Activated CD4-positive, alpha-beta memory T cell treated with anti-CD3 and anti-CD28 coated beads, Interleukin-2, amount 10 ng/mL, durations not matched to agents 7 days and 5 days (primary cell): ENCODE data around the gene ALDH16A1. TPM values are rescaled to one million over a fixed set of nuclear protein-coding genes. Genes with fewer than 3 reads are reported as not detected.

Source experiments
- CTCF ChIA-PET: fragments of 350-600 bp; sonication (Branson Sonifier 250); formaldehyde crosslinking; loops from one replicate; lab custom pipeline; 2021; ENCODE audit warnings: antibody characterized with exemption, inconsistent platforms; lab: Charles Lee
- POLR2A ChIA-PET: fragments of 350-600 bp; sonication (Branson Sonifier 250); formaldehyde crosslinking; loops from one replicate; lab custom pipeline; 2021; ENCODE audit warnings: antibody characterized with exemption; lab: Charles Lee
- DNase-seq: peaks from one replicate; pipeline ENCODE4 v3.0.0-alpha.2; 2020
- H3K27ac Mint-ChIP-seq: one replicate; pipeline ENCODE4 v1.8.0; 2021; ENCODE audit warnings: mild to moderate bottlenecking, mixed read lengths
- H3K27me3 Mint-ChIP-seq: one replicate; pipeline ENCODE4 v1.8.0; 2021; ENCODE audit warnings: mixed read lengths
- H3K36me3 Mint-ChIP-seq: one replicate; pipeline ENCODE4 v1.8.0; 2021; ENCODE audit warnings: low read depth, mixed read lengths
- H3K4me1 Mint-ChIP-seq: one replicate; pipeline ENCODE4 v1.8.0; 2021; ENCODE audit warnings: mixed read lengths
- H3K4me3 Mint-ChIP-seq: one replicate; pipeline ENCODE4 v1.8.0; 2021; ENCODE audit warnings: mild to moderate bottlenecking, mixed read lengths
- H3K9me3 Mint-ChIP-seq: one replicate; pipeline ENCODE4 v1.8.0; 2021; ENCODE audit warnings: mixed read lengths
- total RNA-seq, 2 experiments: library from RNA; stranded (reverse); gene quantifications; one replicate each; pipeline ENCODE4 v1.2.3, GENCODE V29; 2021

The ALDH16A1 gene
- 10 to 100 TPM; 34.1 to 36.6 TPM for total RNA-seq

GRCh38 chr19:49453013-49453756 lies at the start of gene ALDH16A1:
Gene ALDH16A1, plus strand, starts transcription at chr19:49453225. Its CDS starts 107 bp downstream, at chr19:49453332.
- POLR2A ChIA-PET, result interaction anchor here (0.6 to 6.8 kb wide), 21 partner anchors 9 to 460 kb away, joined by 3 to 192 read pairs (median 4); partner anchors contain the start of genes FLT3LG, GYS1, RPL13A and RPS11
- Mint-ChIP-seq H3K9me3 (no peaks in the 10 kb centered on the region), H3K27ac (peak within 1 kb of the TSS; percentile 100), H3K36me3 (peaks cover 44% of the 10 kb centered on the region), H3K4me3 (peak within 1 kb of the TSS; percentile 99), H3K4me1 (peaks cover 71% of the 10 kb centered on the region), H3K27me3 (no peaks in the 10 kb centered on the region)
- CTCF ChIA-PET, result interaction anchor here (0.6 to 10.1 kb wide), 7 partner anchors 14 to 460 kb away, joined by 3 to 159 read pairs (median 6); partner anchors contain the start of genes FLT3LG, GYS1 and RUVBL2
- peak; percentile 98 for DNase-seq

- Mint-ChIP-seq H3K4me3 (no peak overlapping the region), H3K9me3 (no peaks in the 10 kb centered on the region), H3K27me3 (peaks cover 4% of the 10 kb centered on the region), H3K36me3 (no peaks in the 10 kb centered on the region), H3K27ac (no peak overlapping the region), H3K4me1 (peaks cover 20% of the 10 kb centered on the region)
- ChIA-PET CTCF (interaction anchor here (0.9 kb wide), 1 partner anchor 12 kb away, joined by 3 read pairs; no protein-coding TSS in a partner anchor), POLR2A (interaction anchor here (1.4 kb wide), 1 partner anchor 10 kb away, joined by 3 read pairs; no protein-coding TSS in a partner anchor)
- no peak for DNase-seq
Observed at GRCh38 chr19:49403404-49404187, 49.4 kb upstream of the ALDH16A1 start.

- no peaks in the 10 kb centered on the region for H3K36me3 Mint-ChIP-seq
- H3K4me3 Mint-ChIP-seq, result no peak overlapping the region
- no peak for DNase-seq
- no peaks in the 10 kb centered on the region for H3K27me3 Mint-ChIP-seq
- no peak overlapping the region for H3K27ac Mint-ChIP-seq
- peaks cover 49% of the 10 kb centered on the region for H3K4me1 Mint-ChIP-seq
- ChIA-PET POLR2A (interaction anchor here (2.0 kb wide), 1 partner anchor 19 kb away, joined by 6 read pairs; no protein-coding TSS in a partner anchor), CTCF (interaction anchor here (1.0 to 2.1 kb wide), 2 partner anchors 15 to 414 kb away, joined by 3 to 9 read pairs; partner anchors contain the start of genes GYS1 and RUVBL2)
- no peaks in the 10 kb centered on the region for H3K9me3 Mint-ChIP-seq
Observed at GRCh38 chr19:49407079-49407478, 45.9 kb upstream of the ALDH16A1 start.

GRCh38 chr19:49407482-49408015 lies 45.5 kb upstream of the ALDH16A1 start:
- H3K36me3 Mint-ChIP-seq, result no peaks in the 10 kb centered on the region
- no peaks in the 10 kb centered on the region for H3K9me3 Mint-ChIP-seq
- H3K27ac Mint-ChIP-seq, result no peak overlapping the region
- peaks cover 54% of the 10 kb centered on the region for H3K4me1 Mint-ChIP-seq
- H3K27me3 Mint-ChIP-seq, result no peaks in the 10 kb centered on the region
- ChIA-PET CTCF (interaction anchor here (4.8 kb wide), 1 partner anchor 16 kb away, joined by 24 read pairs; no protein-coding TSS in a partner anchor), POLR2A (interaction anchor here (2.0 to 2.5 kb wide), 2 partner anchors 11 to 19 kb away, joined by 6 to 18 read pairs; no protein-coding TSS in a partner anchor)
- no peak overlapping the region for H3K4me3 Mint-ChIP-seq
- no peak for DNase-seq

GRCh38 chr19:49408816-49409440 lies 44.1 kb upstream of the ALDH16A1 start:
- CTCF ChIA-PET, result interaction anchor here (0.8 to 4.8 kb wide), 6 partner anchors 17 to 107 kb away, joined by 3 to 24 read pairs (median 6); partner anchors contain the start of gene FLT3LG

GRCh38 chr19:49409441-49410029 lies 43.5 kb upstream of the ALDH16A1 start:
- peaks cover 55% of the 10 kb centered on the region for H3K4me1 Mint-ChIP-seq
- POLR2A ChIA-PET, result interaction anchor here (0.6 to 2.5 kb wide), 13 partner anchors 9 to 184 kb away, joined by 3 to 18 read pairs (median 4); partner anchors contain the start of genes ALDH16A1, GFY, PIH1D1 and RPS11
- DNase-seq, result peak; percentile 58

More at GRCh38 chr19:49408816-49409440, 44.1 kb upstream of the ALDH16A1 start:
- Mint-ChIP-seq H3K9me3 (no peaks in the 10 kb centered on the region), H3K36me3 (no peaks in the 10 kb centered on the region), H3K27ac (peak overlapping the region; percentile 91), H3K4me3 (peak overlapping the region; percentile 66), H3K4me1 (peaks cover 55% of the 10 kb centered on the region), H3K27me3 (no peaks in the 10 kb centered on the region)
- no peak for DNase-seq
- POLR2A ChIA-PET, result interaction anchor here (1.1 to 2.5 kb wide), 11 partner anchors 10 to 183 kb away, joined by 3 to 18 read pairs (median 5); partner anchors contain the start of genes ALDH16A1, GFY, PIH1D1 and RPS11

GRCh38 chr19:49411681-49412326 lies 41.2 kb upstream of the ALDH16A1 start:
- POLR2A ChIA-PET, result interaction anchor here (1.0 to 1.3 kb wide), 2 partner anchors 20 to 59 kb away, joined by 3 to 4 read pairs; no protein-coding TSS in a partner anchor
- no peaks in the 10 kb centered on the region for H3K9me3 Mint-ChIP-seq
- peak overlapping the region; percentile 29 for H3K27ac Mint-ChIP-seq
- H3K36me3 Mint-ChIP-seq, result no peaks in the 10 kb centered on the region
- H3K4me3 Mint-ChIP-seq, result no peak overlapping the region
- H3K27me3 Mint-ChIP-seq, result peaks cover 7% of the 10 kb centered on the region
- CTCF ChIA-PET, result interaction anchor here (1.2 to 4.8 kb wide), 6 partner anchors 7 to 57 kb away, joined by 3 to 24 read pairs (median 4); no protein-coding TSS in a partner anchor
- DNase-seq, result no peak
- H3K4me1 Mint-ChIP-seq, result peaks cover 53% of the 10 kb centered on the region

More at GRCh38 chr19:49409441-49410029, 43.5 kb upstream of the ALDH16A1 start:
- Mint-ChIP-seq H3K36me3 (no peaks in the 10 kb centered on the region), H3K27me3 (no peaks in the 10 kb centered on the region), H3K27ac (peak overlapping the region; percentile 91), H3K4me3 (peak overlapping the region; percentile 66), H3K9me3 (no peaks in the 10 kb centered on the region)
- CTCF ChIA-PET, result interaction anchor here (0.7 to 4.8 kb wide), 7 partner anchors 18 to 108 kb away, joined by 3 to 24 read pairs (median 5); partner anchors contain the start of gene FLT3LG

- Mint-ChIP-seq H3K4me3 (no peak overlapping the region), H3K27me3 (peaks cover 18% of the 10 kb centered on the region), H3K36me3 (no peaks in the 10 kb centered on the region), H3K9me3 (no peaks in the 10 kb centered on the region), H3K27ac (no peak overlapping the region), H3K4me1 (peaks cover 41% of the 10 kb centered on the region)
- CTCF ChIA-PET, result no interaction called here
- DNase-seq, result no peak
- POLR2A ChIA-PET, result interaction anchor here (1.4 kb wide), 1 partner anchor 22 kb away, joined by 4 read pairs; no protein-coding TSS in a partner anchor
Observed at GRCh38 chr19:49413348-49413747, 39.7 kb upstream of the ALDH16A1 start.

- ChIA-PET CTCF (no interaction called here), POLR2A (interaction anchor here (1.4 kb wide), 1 partner anchor 22 kb away, joined by 4 read pairs; no protein-coding TSS in a partner anchor)
- Mint-ChIP-seq H3K4me3 (no peak overlapping the region), H3K36me3 (no peaks in the 10 kb centered on the region), H3K27ac (no peak overlapping the region), H3K4me1 (peaks cover 31% of the 10 kb centered on the region), H3K27me3 (peaks cover 27% of the 10 kb centered on the region), H3K9me3 (no peaks in the 10 kb centered on the region)
- no peak for DNase-seq
Observed at GRCh38 chr19:49414256-49414655, 38.8 kb upstream of the ALDH16A1 start.

GRCh38 chr19:49415102-49415809 lies 37.8 kb upstream of the ALDH16A1 start:
- peaks cover 37% of the 10 kb centered on the region for H3K27me3 Mint-ChIP-seq
- no peaks in the 10 kb centered on the region for H3K9me3 Mint-ChIP-seq
- H3K4me3 Mint-ChIP-seq, result no peak overlapping the region
- ChIA-PET CTCF (interaction anchor here (0.6 kb wide), 1 partner anchor 28 kb away, joined by 3 read pairs; no protein-coding TSS in a partner anchor), POLR2A (no interaction called here)
- no peaks in the 10 kb centered on the region for H3K36me3 Mint-ChIP-seq
- peaks cover 23% of the 10 kb centered on the region for H3K4me1 Mint-ChIP-seq
- H3K27ac Mint-ChIP-seq, result no peak overlapping the region
- no peak for DNase-seq
